Measurements from ENCODE around the gene ABHD14A.

The ABHD14A gene

GRCh38 chr3:51999846-52000245 lies 25.0 kb downstream of the ABHD14A start:
- DNase-seq: no peak

GRCh38 chr3:52001443-52001974 lies 26.6 kb downstream of the ABHD14A start:
- DNase-seq: peak; percentile 46

GRCh38 chr3:52002748-52003147 lies 27.9 kb downstream of the ABHD14A start:
- no peak for DNase-seq

- peak; percentile 31 for DNase-seq
Measured at GRCh38 chr3:52004163-52004787, 29.4 kb downstream of the ABHD14A start.

- DNase-seq: no peak
Measured at GRCh38 chr3:52004906-52005395, 30.1 kb downstream of the ABHD14A start.

GRCh38 chr3:52005571-52005986 lies 30.7 kb downstream of the ABHD14A start:
- DNase-seq: peak; percentile 23

GRCh38 chr3:52006017-52006819 lies 31.4 kb downstream of the ABHD14A start:
- DNase-seq: no peak

- no peak for DNase-seq
Measured at GRCh38 chr3:52006820-52007133, 31.9 kb downstream of the ABHD14A start.

GRCh38 chr3:52007291-52007690 lies 32.4 kb downstream of the ABHD14A start:
- DNase-seq: no peak

GRCh38 chr3:52010431-52010830 lies 35.6 kb downstream of the ABHD14A start:
- DNase-seq: no peak

GRCh38 chr3:52012699-52013098 lies 37.8 kb downstream of the ABHD14A start:
- no peak for DNase-seq

GRCh38 chr3:52013802-52014598 lies 39.1 kb downstream of the ABHD14A start:
- DNase-seq: no peak

GRCh38 chr3:52014613-52015012 lies 39.7 kb downstream of the ABHD14A start:
- DNase-seq: no peak

GRCh38 chr3:52015438-52016228 lies 40.8 kb downstream of the ABHD14A start:
- no peak for DNase-seq

- no peak for DNase-seq
Measured at GRCh38 chr3:52017586-52017985, 42.7 kb downstream of the ABHD14A start.

- no peak for DNase-seq
Measured at GRCh38 chr3:52018319-52019000, 43.6 kb downstream of the ABHD14A start.

- DNase-seq: no peak
Measured at GRCh38 chr3:52019352-52020080, 44.7 kb downstream of the ABHD14A start.

- DNase-seq: no peak
Measured at GRCh38 chr3:52020796-52021195, 45.9 kb downstream of the ABHD14A start.

GRCh38 chr3:52021489-52022268 lies 46.8 kb downstream of the ABHD14A start:
- no peak for DNase-seq

Data from HCEC 1CT (cell line).